Liver (tissue), 3 donors: Measurements from ENCODE around the gene SKIL.

Source experiments
- CTCF ChIP-seq: fragments of 150-350 bp; IDR thresholded peaks from 2 replicates; pipeline ENCODE4 v1.5.1; 2017; ENCODE audit warnings: improper control_type of control experiment, low read depth, low read length; ENCODE audit not compliant: missing input control
- FOXA1 ChIP-seq: IDR thresholded peaks from 2 replicates; pipeline ENCODE4 v1.6.1; 2016; ENCODE audit warnings: antibody characterized with exemption
- GABPA ChIP-seq, 2 donors: IDR thresholded peaks in 1 of 2; conservative IDR thresholded peaks in 1 of 2; 2 replicates each; pipeline ENCODE4 v1.6.1; 2016; ENCODE audit warnings: antibody characterized with exemption in 2 of 2, mild to moderate bottlenecking in 1 of 2, moderate library complexity in 1 of 2
- MAX ChIP-seq: IDR thresholded peaks from 2 replicates; pipeline ENCODE4 v1.6.1; 2016; ENCODE audit warnings: antibody characterized with exemption
- donor health status: healthy.
- donor health status: healthy.

DNA sequence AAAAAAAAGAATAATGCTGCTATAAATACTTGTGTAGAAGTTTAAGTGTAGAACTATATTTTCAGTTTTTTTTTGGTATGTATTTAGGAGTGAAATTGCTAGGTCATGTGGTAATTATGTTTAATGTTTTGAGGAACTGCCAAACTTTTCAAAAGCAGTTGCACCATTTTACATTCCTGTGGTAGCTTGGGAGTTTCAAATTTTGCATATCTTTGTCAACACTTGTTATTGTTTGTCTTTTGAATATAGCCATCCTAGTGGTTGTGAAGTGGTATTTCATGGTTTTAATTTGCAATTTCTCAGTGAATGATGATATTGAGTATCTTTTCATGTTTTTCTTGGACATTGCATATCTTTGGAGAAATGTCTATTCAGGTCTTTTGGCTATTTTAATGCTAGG lies 30.4 kb downstream of the SKIL start:
- TF ChIP-seq FOXA1, result no peak
- TF ChIP-seq CTCF, result no peak
- TF ChIP-seq GABPA (IDR thresholded peaks at IDR 0.05 in 1 of 2, conservative IDR thresholded peaks at IDR 0.05 in 1 of 2), result no peak
- TF ChIP-seq MAX, result no peak
